K562 (cell line): ENCODE results near the gene EAF1. TPM values are rescaled to one million over a fixed set of nuclear protein-coding genes. Genes with fewer than 3 reads are reported as not detected.
A peak's percentile ranks its signal among the peaks of the same experiment; 100 is the strongest.

Experiments
- ATAC-seq: fragments of 200-7000 bp; cut with Tn5 transposase; 3 replicates; pipeline ENCODE4 v1.9.1; 2020; ENCODE audit warnings: moderate library complexity
- BruUV-seq: library from RNA; stranded (reverse); fragments of 400-500 nt; replicated peaks from 2 replicates; lab custom pipeline; 2021; lab: Mats Ljungman, UMichigan
- CTCF ChIA-PET: fragments of 300-600 bp; formaldehyde crosslinking; extraction: SDS; loops from one replicate; lab custom pipeline; 2021; ENCODE audit warnings: low intra/inter-chr PET ratio; lab: Yijun Ruan, JAX
- POLR2A ChIA-PET: fragments of 300-600, 350-650 bp; sonication (Branson Sonifier 250); formaldehyde crosslinking; extraction: SDS; loops from one replicate; lab custom pipeline; 2021; ENCODE audit warnings: antibody characterized with exemption, inconsistent platforms; lab: Yijun Ruan, JAX
- DNase-seq, 4 experiments: peaks; one replicate each; pipeline versions ENCODE4 v3.0.0 to v3.0.0-alpha.2; 2011 to 2018; ENCODE audit warnings: low spot score in 3 of 4, mixed read lengths in 3 of 4; ENCODE audit errors: extremely low read depth in 1 of 4
- FAIRE-seq: peaks from 2 replicates; lab custom pipeline; 2011; peaks lifted over from hg19 to GRCh38; lab: Jason Lieb, UNC
- H2AFZ ChIP-seq: 2 replicates; pipeline ENCODE4 v1.6.0; 2011; ENCODE audit warnings: low read depth, low read length, control low read depth, inconsistent platforms
- H3K27ac ChIP-seq: fragments of 200-600 bp; 3 replicates; pipeline ENCODE4 v1.8.0; 2011; ENCODE audit warnings: low read depth, mild to moderate bottlenecking, control low read depth, inconsistent platforms, low read length, moderate library complexity, mixed read lengths; ENCODE audit errors: extremely low read depth
- H3K27me3 ChIP-seq, 2 experiments: fragments of 300-600 bp in 1 of 2; 2 replicates in 1 of 2; 3 replicates in 1 of 2; pipeline versions ENCODE4 v1.6.0 to v1.8.0; 2011; ENCODE audit warnings: inconsistent platforms in 2 of 2, low read length in 2 of 2, mild to moderate bottlenecking in 1 of 2, mixed read lengths in 1 of 2, moderate library complexity in 1 of 2; ENCODE audit not compliant: control insufficient read depth in 2 of 2, insufficient read depth in 2 of 2
- H3K36me3 ChIP-seq: fragments of 300-600 bp; 3 replicates; pipeline ENCODE4 v1.8.0; 2011; ENCODE audit warnings: mild to moderate bottlenecking, low read length, inconsistent platforms; ENCODE audit not compliant: control insufficient read depth, insufficient read depth
- H3K4me1 ChIP-seq, 2 experiments: fragments of 200-600 bp in 1 of 2; replicated peaks in 1 of 2; 2 replicates in 1 of 2; 3 replicates in 1 of 2; pipeline versions ENCODE4 v1.5.1 to v1.8.0; 2011; ENCODE audit warnings: inconsistent platforms in 2 of 2, low read length in 2 of 2, mild to moderate bottlenecking in 1 of 2, mixed read lengths in 1 of 2, moderate library complexity in 1 of 2; ENCODE audit not compliant: control insufficient read depth in 2 of 2, insufficient read depth in 2 of 2
- H3K4me2 ChIP-seq: 2 replicates; pipeline ENCODE4 v1.6.1; 2011; ENCODE audit warnings: low read length, control low read depth, inconsistent platforms, mixed read lengths; ENCODE audit not compliant: insufficient read depth
- H3K4me3 ChIP-seq: fragments of 200-600 bp; sonication (generic), shearing (Covaris generic); 2 replicates; pipeline ENCODE4 v1.5.1; 2016; ENCODE audit warnings: control low read depth, inconsistent platforms
- H3K79me2 ChIP-seq: fragments of 200-600 bp; 3 replicates; pipeline ENCODE4 v1.8.0; 2011; ENCODE audit warnings: low read length, inconsistent platforms; ENCODE audit not compliant: control insufficient read depth, insufficient read depth
- H3K9ac ChIP-seq, 2 experiments: 2 replicates each; pipeline versions ENCODE4 v1.6.0 to v1.6.1; 2011; ENCODE audit warnings: low read depth in 2 of 2, low read length in 2 of 2, control low read depth in 1 of 2, inconsistent platforms in 1 of 2, mild to moderate bottlenecking in 1 of 2, mixed read lengths in 1 of 2; ENCODE audit not compliant: insufficient read depth in 1 of 2
- H3K9me1 ChIP-seq: one replicate; pipeline ENCODE4 v1.6.0; 2011; ENCODE audit warnings: inconsistent platforms, mild to moderate bottlenecking, low read length, moderate library complexity; ENCODE audit not compliant: control insufficient read depth, insufficient read depth
- H3K9me3 ChIP-seq: replicated peaks from 2 replicates; pipeline ENCODE4 v1.5.1; 2011; ENCODE audit warnings: low read depth, low read length, inconsistent platforms; ENCODE audit not compliant: control insufficient read depth, insufficient read depth
- H4K20me1 ChIP-seq: replicated peaks from 2 replicates; pipeline ENCODE4 v1.6.1; 2011; ENCODE audit warnings: low read length, inconsistent platforms, mixed read lengths; ENCODE audit not compliant: control insufficient read depth, insufficient read depth
- CBFB ChIP-seq: sonication (generic); formaldehyde crosslinking; IDR thresholded peaks from 2 replicates; pipeline ENCODE4 v1.4.0; 2020; ENCODE audit warnings: mild to moderate bottlenecking, missing genetic modification reagents
- HNRNPK ChIP-seq: fragments of 200-400 bp; formaldehyde crosslinking; IDR thresholded peaks from one replicate; pipeline ENCODE4 v1.6.1; 2018; ENCODE audit warnings: mild to moderate bottlenecking, low read depth, low read length; ENCODE audit not compliant: poor library complexity, severe bottlenecking
- MED1 ChIP-seq: sonication (generic); formaldehyde crosslinking; IDR thresholded peaks from 2 replicates; pipeline ENCODE4 v1.8.1; 2023; ENCODE audit warnings: missing genetic modification reagents, borderline replicate concordance
- MEIS2 ChIP-seq: fragments of 450-650 bp; IDR thresholded peaks from 2 replicates; pipeline ENCODE4 v1.6.1; 2014; ENCODE audit warnings: mild to moderate bottlenecking; ENCODE audit not compliant: partially characterized antibody
- PCBP1 ChIP-seq: fragments of 200-400 bp; formaldehyde crosslinking; IDR thresholded peaks from 2 replicates; pipeline ENCODE4 v1.6.1; 2018; ENCODE audit warnings: mild to moderate bottlenecking, low read depth, low read length; ENCODE audit not compliant: poor library complexity, severe bottlenecking
- SLC30A9 ChIP-seq: fragments of 250-450 bp; sonication (Bioruptor Pico); IDR thresholded peaks from 2 replicates; pipeline ENCODE4 v1.8.0; 2022; ENCODE audit warnings: mild to moderate bottlenecking, moderate library complexity
- SRSF7 ChIP-seq: fragments of 200-400 bp; formaldehyde crosslinking; optimal IDR thresholded peaks from 2 replicates; pipeline ENCODE3; 2017; ENCODE audit warnings: mild to moderate bottlenecking, low read depth, low read length
- ZNF175 ChIP-seq: fragments of 200-800 bp; sonication (Bioruptor generic); IDR thresholded peaks from 2 replicates; pipeline ENCODE4 v1.6.1; 2016; ENCODE audit warnings: low read depth, mild to moderate bottlenecking, missing genetic modification characterization, missing compliant biosample characterization
- WGBS: fragments of 100-300 bp; shearing (Covaris generic); methylation state at CpG from one replicate; pipeline ENCODE4 v1.1.6; 2016; ENCODE audit warnings: low coverage, mixed read lengths; ENCODE audit not compliant: insufficient coverage; ENCODE audit errors: missing lambda C conversion rate; 5-methylcytosine and 5-hydroxymethylcytosine counted together
- in situ Hi-C: fragments of 300-500 bp; cut with MboI; formaldehyde crosslinking; loops from 4 replicates; pipeline ENCODE4 v1.15.0; 2018; ENCODE audit warnings: inconsistent platforms, mixed read lengths
- intact Hi-C: fragments of 100-400 bp; cut with micrococcal nuclease; formaldehyde crosslinking; loops from 2 replicates; pipeline ENCODE4 v1.14.2; 2022
- polyA plus RNA-seq, 8 experiments: library from polyadenylated mRNA; depleted of rRNA in 4 of 8; stranded (reverse) in 5 of 8; unstranded in 3 of 8; fragments of >200 nt; fragmentation: Nextera tagmentation in 2 of 8; fragmentation: Illumina TruSeq in 1 of 8; extraction: Ambion mirVana in 2 of 8; extraction: Trizol in 1 of 8; gene quantifications; 2 replicates each; pipeline versions ENCODE4 v1.2.1 to v1.2.3, GENCODE V29; 2011 to 2014; ENCODE audit warnings: inconsistent platforms in 1 of 8, missing spikeins in 1 of 8
- total RNA-seq, 7 experiments: library from RNA; depleted of rRNA in 6 of 7; stranded (reverse); fragments of >200 nt in 6 of 7; fragmentation: Illumina TruSeq in 2 of 7; extraction: Trizol in 2 of 7; gene quantifications; 2 replicates each; pipeline versions ENCODE4 v1.2.1 to v1.2.3, GENCODE V29; 2011 to 2021; ENCODE audit warnings: low replicate concordance in 1 of 7
- TF ChIP-seq, protein P1 (sequence below), 2 experiments: fragments of 450-650 bp; IDR thresholded peaks; 2 replicates each; pipeline ENCODE4 v1.6.1; 2018; ENCODE audit warnings: mild to moderate bottlenecking in 2 of 2, low read depth in 1 of 2; ENCODE audit not compliant: partially characterized antibody in 2 of 2
- TF ChIP-seq, protein P2 (sequence below), 2 experiments: IDR thresholded peaks in 1 of 2; conservative IDR thresholded peaks in 1 of 2; 2 replicates each; pipeline ENCODE4 v1.6.1; 2016; ENCODE audit warnings: low read depth in 2 of 2, mild to moderate bottlenecking in 1 of 2, missing compliant biosample characterization in 1 of 2, missing genetic modification characterization in 1 of 2, moderate library complexity in 1 of 2

Gene EAF1
- total and polyA plus RNA-seq, 9 of the 15 experiments (the other 6 are each of a cell fraction or from before 2014, with no cell fraction given): 7.0 to 26.8 (median 20.4) TPM

DNA sequence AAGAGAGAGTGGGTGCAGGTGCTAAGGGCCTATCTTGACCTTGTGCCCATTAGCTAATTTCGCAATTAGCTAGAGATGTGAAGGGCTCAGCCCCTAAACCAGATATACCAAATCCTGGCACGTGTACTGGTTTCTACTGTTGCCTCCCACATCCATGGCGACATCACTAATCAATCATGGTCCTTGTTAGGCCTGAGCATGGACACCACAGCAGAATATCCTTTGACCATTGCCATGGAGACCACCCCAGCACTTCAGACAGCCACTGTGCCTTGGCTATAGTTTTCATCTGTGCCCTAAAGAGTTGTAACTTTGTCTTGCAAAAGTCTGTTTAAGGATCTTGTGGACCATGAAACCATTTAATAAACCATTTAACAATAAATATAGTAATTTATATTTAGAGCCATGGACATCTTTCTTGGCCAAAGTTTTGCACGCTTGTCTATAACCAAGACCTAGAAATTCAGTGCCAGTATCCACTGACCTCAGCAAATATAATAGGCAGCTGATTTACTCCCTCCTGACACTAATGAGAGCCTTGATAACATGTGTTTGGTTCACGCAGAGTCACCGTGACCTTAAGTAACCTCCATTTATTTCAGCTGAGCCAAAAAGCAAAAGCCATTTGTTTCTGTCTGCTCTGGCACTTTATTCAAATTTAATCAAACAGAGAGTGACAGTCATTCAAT, 50.7 kb downstream of the EAF1 start:
- peaks cover 0 to 24% of the 10 kb centered on the region in 2 experiments; a peak in 2 of 5 replicates for H3K27me3 ChIP-seq
- in situ Hi-C loops: no loop called here
- FAIRE-seq: no peak
- no TSS peak for BruUV-seq
- ChIA-PET CTCF (no interaction called here), POLR2A (no interaction called here)
- H3K36me3 ChIP-seq: no peaks in the 10 kb centered on the region
- no peak overlapping the region for H3K9ac ChIP-seq
- no peak overlapping the region for H3K27ac ChIP-seq
- TF ChIP-seq PCBP1: no peak
- no peak for TF ChIP-seq ZNF175 (CRISPR knock-in tag)
- TF ChIP-seq, protein P1, sequence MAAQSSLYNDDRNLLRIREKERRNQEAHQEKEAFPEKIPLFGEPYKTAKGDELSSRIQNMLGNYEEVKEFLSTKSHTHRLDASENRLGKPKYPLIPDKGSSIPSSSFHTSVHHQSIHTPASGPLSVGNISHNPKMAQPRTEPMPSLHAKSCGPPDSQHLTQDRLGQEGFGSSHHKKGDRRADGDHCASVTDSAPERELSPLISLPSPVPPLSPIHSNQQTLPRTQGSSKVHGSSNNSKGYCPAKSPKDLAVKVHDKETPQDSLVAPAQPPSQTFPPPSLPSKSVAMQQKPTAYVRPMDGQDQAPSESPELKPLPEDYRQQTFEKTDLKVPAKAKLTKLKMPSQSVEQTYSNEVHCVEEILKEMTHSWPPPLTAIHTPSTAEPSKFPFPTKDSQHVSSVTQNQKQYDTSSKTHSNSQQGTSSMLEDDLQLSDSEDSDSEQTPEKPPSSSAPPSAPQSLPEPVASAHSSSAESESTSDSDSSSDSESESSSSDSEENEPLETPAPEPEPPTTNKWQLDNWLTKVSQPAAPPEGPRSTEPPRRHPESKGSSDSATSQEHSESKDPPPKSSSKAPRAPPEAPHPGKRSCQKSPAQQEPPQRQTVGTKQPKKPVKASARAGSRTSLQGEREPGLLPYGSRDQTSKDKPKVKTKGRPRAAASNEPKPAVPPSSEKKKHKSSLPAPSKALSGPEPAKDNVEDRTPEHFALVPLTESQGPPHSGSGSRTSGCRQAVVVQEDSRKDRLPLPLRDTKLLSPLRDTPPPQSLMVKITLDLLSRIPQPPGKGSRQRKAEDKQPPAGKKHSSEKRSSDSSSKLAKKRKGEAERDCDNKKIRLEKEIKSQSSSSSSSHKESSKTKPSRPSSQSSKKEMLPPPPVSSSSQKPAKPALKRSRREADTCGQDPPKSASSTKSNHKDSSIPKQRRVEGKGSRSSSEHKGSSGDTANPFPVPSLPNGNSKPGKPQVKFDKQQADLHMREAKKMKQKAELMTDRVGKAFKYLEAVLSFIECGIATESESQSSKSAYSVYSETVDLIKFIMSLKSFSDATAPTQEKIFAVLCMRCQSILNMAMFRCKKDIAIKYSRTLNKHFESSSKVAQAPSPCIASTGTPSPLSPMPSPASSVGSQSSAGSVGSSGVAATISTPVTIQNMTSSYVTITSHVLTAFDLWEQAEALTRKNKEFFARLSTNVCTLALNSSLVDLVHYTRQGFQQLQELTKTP (IDR thresholded peaks at IDR 0.05; ENCODE audit: low read depth in 1 of 2, partially characterized antibody in 2 of 2): no peak
- TF ChIP-seq MEIS2: peak; percentile 70
- TF ChIP-seq SLC30A9 (CRISPR knock-in tag): no peak
- TF ChIP-seq, protein P2, sequence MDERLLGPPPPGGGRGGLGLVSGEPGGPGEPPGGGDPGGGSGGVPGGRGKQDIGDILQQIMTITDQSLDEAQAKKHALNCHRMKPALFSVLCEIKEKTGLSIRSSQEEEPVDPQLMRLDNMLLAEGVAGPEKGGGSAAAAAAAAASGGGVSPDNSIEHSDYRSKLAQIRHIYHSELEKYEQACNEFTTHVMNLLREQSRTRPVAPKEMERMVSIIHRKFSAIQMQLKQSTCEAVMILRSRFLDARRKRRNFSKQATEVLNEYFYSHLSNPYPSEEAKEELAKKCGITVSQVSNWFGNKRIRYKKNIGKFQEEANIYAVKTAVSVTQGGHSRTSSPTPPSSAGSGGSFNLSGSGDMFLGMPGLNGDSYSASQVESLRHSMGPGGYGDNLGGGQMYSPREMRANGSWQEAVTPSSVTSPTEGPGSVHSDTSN (CRISPR knock-in tag; IDR thresholded peaks at IDR 0.05; ENCODE audit: low read depth): no peak
- TF ChIP-seq, protein P2 (tag; conservative IDR thresholded peaks at IDR 0.05; ENCODE audit: low read depth): peak; percentile 95
- no peak for TF ChIP-seq SRSF7
- no peak for TF ChIP-seq CBFB (CRISPR knock-in tag)
- no peak for TF ChIP-seq HNRNPK
- TF ChIP-seq MED1 (CRISPR knock-in tag): no peak
- no peak overlapping the region for H2AFZ ChIP-seq
- 0 out of 3 replicates have a peak, but pooled peaks have one; percentile 26 for ATAC-seq
- 0% methylated on average over 6 of the region's 6 CpGs for WGBS
- DNase-seq: no peak
- no peaks in the 10 kb centered on the region for H3K79me2 ChIP-seq
- no peaks in the 10 kb centered on the region for H3K9me3 ChIP-seq
- intact Hi-C loops: no loop called here
- H3K4me1 ChIP-seq: no peaks in the 10 kb centered on the region
- H3K9me1 ChIP-seq: no peaks in the 10 kb centered on the region
- H3K4me2 ChIP-seq: no peak overlapping the region
- no peaks in the 10 kb centered on the region; the same call in 1 of the 2 replicates for H4K20me1 ChIP-seq
- no peak overlapping the region for H3K4me3 ChIP-seq
